HG03025 (cell line): Measurements from ENCODE around the gene CARD10.

Experiments used
- ATAC-seq: cut with Tn5 transposase; IDR thresholded peaks from one replicate; pipeline ENCODE4 v1.9.1; 2021; ENCODE audit warnings: mild to moderate bottlenecking, moderate library complexity; ENCODE audit not compliant: unreplicated experiment, low FRiP score

CARD10 gene

DNA sequence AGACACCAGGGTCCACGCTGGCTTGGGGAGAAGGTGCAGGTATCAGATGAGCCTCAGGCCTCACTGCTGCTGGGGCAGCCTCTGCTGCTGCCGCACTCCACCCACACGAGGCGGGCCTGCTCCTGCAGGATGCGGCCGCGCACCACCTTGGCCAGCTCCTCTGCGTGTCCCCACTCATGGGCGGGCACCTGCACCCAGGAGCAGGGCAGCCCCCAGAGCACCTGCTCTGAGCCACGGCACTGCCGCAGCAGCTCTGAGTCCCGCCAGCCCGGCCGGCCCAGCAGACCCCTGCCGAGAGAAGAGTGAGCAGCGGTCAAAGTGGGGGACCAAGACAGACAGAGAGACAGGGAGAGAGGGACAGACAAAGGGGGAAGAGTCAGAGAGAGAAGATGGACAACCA is 28.1 kb downstream of the CARD10 start:
- ATAC-seq = no peak

GRCh38 chr22:37489983-37490382 is 29.2 kb downstream of the CARD10 start:
- no peak for ATAC-seq

- ATAC-seq = no peak
Measured at GRCh38 chr22:37488337-37489135, 30.7 kb downstream of the CARD10 start.

GRCh38 chr22:37487571-37487970 is 31.6 kb downstream of the CARD10 start:
- ATAC-seq = no peak

DNA sequence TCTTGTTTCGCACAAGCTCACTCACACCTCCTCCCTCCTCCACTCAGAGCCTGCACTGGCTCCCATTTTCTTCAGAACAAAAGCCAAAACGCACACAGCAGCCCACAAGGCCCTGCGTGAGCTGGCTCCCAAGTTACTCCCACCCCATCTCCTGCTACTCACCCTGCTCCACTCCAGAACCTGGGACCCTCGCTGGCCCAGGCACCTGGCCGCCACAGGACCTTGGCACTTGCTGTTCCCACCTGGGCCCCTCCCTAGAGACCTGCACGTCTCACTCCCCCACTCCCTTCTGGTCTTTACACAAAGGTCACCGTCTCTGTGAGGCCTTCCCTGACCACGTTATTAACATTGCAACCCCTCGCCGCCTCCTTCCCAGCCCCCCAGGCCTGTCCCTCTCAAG is 32.1 kb downstream of the CARD10 start:
- ATAC-seq = no peak

GRCh38 chr22:37486224-37486845 is 32.9 kb downstream of the CARD10 start, which contains the start of gene MFNG:
Gene MFNG (minus strand): TSS chr22:37486384. CDS start chr22:37486177, 207 bp downstream.
- ATAC-seq = no peak

DNA sequence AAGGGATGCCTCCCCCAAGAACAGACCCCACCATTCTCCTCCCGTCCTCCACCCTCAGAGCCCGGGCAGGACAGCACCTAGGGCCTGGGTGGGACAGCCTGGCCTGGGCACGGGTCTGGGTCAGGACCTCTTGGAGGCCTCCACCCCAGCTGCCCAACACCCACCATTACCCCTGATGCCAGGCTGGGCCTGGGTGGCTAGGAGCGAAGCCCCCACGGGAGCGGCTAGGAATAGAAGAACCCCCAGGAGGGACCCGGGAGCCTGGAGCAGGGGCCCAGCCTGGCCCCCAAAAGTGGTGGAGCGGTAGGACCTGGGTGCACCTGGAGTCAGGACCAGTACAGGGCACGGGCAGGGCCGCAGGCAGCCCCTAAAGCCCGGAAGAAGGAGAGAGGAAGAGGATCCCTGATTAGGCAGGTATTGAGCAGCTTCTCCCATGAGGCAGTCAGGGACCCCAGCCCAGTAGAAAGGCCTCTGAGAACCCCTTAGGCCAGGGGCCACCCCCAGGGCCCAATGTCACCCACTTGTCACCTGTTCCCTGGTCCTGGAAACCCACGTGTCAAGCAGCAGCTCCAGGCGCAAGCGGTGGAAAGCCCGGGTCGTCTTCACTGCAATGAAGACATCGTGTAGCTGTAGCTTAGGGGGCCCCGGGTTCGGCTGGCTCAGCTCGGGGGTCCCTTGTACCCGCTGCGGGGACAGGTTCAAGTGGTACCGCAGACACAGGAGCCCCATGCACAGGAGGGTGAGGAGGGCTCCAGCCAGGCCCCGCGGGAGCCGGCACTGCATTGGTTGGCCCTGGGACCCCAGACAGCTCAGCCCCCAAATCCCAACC is 33.6 kb downstream of the CARD10 start:
- ATAC-seq = no peak

DNA sequence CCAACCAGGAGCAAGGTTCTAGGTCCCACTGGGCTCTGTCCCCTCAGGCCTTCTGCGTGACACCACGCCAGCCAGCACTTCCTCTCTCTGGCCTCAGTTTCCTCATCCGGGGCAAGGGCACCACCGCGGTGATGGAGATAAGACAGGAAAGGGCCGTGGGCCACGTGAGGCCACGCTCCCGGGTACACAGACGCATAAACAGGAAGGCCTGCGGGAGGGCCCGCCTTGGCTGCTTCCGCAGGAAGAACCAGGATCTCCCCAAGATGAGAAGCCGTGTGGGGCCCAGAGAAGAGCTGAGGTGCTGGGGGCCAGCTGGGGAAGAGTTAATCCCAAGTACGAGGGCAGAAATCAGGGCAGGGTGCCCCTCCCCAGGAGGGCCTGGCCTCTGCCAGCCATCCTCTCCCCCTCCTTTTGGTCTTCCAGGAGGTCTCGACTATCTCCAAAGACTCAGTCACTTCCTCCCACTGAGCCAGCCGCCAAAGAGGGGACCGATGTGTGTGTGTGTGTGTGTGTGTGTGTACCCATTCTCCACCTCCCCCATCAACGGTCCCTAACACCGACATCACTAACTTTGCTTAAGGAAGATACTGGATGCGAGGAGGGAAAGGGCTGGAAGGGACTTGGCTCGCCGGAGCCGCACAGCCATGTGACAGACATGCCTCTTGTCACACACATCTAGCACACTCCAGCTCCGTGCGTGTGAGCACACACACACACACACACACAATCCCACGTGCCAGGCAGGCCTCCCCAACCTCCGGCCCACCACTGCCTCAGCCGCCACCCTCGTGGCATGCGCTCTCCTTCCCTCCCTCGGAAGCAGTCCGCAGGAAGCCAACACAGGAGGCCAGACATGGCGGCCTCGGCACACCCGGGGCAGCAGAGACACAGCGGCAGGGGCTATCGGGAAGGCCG is 34.5 kb downstream of the CARD10 start:
- no peak for ATAC-seq

- ATAC-seq = no peak
Measured at GRCh38 chr22:37483050-37483449, 36.2 kb downstream of the CARD10 start.

DNA sequence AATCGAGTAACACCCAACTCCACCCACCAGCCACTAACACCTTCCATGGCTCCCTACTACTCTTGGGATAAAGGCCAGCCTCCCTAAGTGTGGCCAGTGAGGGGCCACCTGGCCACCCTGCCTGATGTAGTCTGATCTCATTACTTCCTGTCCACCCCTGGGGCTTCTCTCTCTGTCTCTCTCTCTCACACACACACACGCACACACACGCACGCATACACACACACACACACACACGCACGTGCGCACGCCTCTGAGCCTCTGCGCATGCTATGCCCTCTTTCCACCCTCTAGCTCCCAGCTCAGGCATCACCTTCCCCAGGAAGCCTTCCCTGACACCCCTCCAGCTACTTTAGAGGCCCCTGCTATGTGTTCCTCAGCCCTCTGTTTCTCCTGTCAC is 37.0 kb downstream of the CARD10 start:
- ATAC-seq = no peak

DNA sequence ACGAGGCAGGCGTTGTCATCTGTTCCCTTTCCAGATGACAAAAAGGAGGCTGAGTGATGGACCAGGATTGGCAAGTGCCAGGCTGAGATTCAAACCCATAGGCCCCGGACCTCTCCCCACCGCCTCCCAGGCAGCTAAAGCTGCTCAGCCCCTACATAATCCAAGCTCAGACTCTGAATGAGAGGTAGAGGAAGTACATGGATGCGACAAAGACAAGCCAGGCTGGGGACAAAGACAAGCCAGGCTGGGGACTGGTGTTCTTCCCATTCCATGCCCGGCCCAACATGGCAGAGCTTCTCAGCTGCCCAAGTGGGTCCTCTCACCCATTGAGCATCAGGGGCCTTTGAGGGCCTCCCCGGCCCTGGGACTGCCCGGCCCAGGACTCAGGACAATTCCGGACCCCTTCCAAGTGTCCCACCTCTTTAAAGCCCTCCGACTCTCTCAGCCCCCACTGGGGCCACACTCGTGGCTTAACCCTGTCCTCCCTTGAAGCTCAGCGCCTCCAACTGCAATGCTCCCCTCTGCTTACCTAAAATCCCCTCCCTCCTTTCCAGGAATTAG is 37.8 kb downstream of the CARD10 start:
- ATAC-seq = no peak

DNA sequence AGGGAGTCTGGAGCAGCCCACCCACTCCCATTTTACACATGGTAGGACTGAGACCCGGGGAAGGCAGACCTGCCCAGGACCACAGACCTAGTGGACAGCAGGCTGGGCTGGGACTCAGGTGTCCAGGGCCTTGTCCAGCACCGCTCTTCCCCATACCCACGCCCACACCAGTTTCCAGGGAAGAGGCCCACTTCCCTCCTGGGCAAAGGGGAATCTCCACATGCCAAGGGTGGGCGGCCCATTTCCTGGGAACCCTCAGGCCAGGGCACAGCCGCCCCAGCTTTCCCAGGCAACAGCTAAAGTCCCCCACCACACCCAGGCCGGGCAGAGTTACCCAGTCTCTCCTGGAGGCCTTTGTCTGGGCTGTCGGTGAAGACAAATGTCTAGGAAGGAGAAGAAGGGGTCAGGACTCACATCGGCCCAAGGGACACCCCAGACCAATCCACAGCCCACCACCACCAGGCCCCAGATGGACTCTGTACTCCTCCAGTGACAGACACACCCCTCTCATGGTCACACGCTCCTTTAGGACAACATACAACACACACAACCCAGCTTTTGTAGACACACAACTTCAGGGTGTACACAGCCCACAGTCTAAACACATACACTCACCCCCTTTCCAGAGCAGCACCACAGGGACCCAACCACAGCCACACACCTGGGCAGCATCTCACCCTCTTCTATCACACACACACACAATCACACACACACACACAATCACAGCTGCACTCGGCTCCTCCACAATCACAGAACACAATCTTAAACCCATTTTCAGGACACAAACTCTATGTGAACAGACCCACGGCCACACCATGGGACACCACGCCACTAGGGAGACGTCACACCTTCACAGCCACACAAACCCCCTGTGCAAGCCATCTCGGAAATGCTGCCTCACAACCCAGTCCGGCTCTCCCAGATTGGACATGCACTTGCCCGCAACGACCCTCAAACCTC is 38.5 kb downstream of the CARD10 start:
- no peak for ATAC-seq

DNA sequence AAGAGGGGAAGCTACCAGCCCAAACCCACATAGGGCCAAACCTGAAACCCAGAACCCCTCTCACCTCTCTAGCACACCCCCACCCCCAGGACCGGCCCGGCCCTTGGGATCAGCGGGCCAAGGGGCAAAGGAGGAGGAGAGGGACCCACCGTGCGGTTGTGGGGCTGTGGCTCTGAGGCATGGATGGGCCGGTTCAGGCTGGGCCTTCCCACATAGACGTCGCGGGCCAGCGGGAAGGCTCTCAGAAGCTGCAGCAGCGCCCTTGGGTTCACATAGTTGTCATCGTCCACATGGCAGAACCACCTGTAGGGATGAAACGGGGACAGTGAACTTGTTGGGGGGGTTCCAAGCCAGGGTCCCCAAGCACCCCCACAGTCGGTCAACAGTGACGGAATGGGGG is 40.0 kb downstream of the CARD10 start:
- no peak for ATAC-seq

- ATAC-seq = no peak
Measured at GRCh38 chr22:37476389-37477329, 42.6 kb downstream of the CARD10 start.

DNA sequence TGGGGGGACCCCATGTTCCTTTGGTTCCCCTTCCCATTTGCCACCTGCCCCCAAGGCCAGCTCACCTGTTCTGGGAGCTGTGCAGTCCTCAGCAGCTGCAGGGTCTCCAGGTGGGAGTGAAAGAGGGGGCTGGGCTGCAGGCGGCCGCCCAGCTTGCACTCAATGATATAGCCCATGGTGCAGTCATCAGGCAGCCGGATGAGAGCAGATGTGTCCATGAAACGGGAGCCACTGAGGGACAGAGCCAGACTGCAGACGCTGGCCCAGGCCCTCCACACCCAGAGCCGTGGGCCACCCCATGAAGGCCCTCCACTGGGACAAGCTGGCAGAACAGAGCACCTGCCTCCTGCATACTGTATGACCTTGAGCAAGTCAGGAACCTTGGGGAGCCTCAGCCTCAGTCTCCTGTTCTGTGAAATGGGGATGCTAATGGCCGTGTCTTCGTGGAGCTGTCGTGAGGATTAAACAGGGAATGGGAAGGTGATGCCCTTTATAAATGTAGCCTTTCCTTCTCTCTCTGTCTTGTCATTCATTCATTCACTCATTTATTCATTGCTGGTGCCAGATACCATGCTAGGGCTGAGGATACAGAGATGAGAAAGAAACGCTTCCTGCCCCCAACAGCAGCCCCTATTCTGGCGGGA is 44.6 kb downstream of the CARD10 start:
- ATAC-seq = no peak

GRCh38 chr22:37473437-37473946 is 45.7 kb downstream of the CARD10 start:
- ATAC-seq = no peak

DNA sequence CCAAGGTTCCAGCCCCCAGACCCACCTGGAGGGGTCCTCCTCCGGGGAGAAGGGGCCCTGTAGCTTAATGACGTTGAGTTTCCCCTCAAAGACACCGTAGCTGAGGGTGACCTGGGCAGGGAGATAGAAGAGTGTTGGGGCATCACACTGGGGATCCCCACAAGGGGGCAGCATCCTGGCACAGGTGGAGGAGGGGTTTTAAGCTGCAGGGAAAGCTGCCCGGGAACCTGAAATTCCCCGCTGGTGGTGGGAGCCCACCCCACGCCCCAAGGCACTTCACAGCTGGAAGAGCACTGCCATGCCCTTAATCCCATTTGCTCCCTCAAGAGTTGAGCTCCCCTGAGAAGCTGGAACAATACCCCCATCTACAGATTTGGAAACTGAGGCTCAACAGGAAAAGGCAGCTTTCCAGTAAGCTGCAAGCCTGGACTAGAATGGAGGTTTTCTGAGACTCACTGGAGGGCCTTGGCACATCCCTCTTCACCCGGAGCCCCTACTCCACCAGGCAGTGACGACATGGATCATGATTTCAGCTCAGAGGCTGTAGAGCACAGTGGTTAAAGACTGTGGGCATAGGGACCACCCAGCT is 46.7 kb downstream of the CARD10 start:
- no peak for ATAC-seq
